VCaP (cell line): ENCODE measurements around the gene ADH5.

Experiments
- H3K27ac ChIP-seq: fragments of 450-650 bp; 2 replicates; pipeline ENCODE4 v1.5.1; 2017
- TF ChIP-seq, protein P1 (sequence below): fragments of 450-650 bp; conservative IDR thresholded peaks from 2 replicates; pipeline ENCODE4 v1.5.1; 2017; ENCODE audit warnings: mild to moderate bottlenecking, moderate library complexity

The ADH5 gene

GRCh38 chr4:99047710-99048109 is 40.9 kb downstream of the ADH5 start:
- TF ChIP-seq, protein P1, sequence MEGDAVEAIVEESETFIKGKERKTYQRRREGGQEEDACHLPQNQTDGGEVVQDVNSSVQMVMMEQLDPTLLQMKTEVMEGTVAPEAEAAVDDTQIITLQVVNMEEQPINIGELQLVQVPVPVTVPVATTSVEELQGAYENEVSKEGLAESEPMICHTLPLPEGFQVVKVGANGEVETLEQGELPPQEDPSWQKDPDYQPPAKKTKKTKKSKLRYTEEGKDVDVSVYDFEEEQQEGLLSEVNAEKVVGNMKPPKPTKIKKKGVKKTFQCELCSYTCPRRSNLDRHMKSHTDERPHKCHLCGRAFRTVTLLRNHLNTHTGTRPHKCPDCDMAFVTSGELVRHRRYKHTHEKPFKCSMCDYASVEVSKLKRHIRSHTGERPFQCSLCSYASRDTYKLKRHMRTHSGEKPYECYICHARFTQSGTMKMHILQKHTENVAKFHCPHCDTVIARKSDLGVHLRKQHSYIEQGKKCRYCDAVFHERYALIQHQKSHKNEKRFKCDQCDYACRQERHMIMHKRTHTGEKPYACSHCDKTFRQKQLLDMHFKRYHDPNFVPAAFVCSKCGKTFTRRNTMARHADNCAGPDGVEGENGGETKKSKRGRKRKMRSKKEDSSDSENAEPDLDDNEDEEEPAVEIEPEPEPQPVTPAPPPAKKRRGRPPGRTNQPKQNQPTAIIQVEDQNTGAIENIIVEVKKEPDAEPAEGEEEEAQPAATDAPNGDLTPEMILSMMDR: no peak
- no peak overlapping the region for H3K27ac ChIP-seq

DNA sequence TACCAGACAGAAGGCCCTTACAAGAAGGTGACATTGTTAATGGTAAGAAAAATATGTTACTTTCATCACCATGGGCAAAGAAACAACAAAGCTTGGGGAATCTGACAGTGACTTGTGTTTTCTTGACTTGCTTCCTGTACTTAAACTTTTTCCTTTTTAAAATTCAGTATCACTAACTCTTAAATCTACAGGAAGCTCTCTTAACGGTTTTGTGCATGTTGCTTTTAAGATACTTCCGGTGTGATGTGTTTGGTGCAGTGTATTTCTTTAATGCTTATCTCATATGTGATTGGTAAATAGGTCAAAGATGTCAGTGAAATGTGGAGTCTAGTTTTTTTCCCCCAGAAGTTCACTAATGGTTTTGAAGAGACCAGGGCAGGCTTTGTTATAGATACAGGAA is 45.2 kb downstream of the ADH5 start:
- TF ChIP-seq, protein P1: no peak
- H3K27ac ChIP-seq: no peak overlapping the region

DNA sequence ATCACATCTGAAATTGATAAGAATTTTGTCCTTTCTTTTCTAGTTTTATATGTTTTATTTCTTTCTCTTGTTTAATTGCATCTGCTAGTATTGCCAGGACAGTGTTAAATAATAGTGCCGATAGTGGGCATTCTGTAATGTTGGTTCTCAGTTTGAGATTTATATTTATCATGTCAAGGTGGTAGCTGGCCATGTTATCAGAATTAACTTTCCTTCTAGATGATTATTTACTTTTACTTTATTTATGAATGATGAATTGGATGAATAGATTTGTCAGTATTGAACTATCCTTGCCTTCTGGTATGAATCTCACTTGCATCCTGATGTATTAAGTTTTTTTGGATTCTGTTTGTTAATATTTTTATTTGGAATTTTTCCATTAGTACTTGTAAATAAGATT is 50.4 kb downstream of the ADH5 start:
- TF ChIP-seq, protein P1: no peak
- H3K27ac ChIP-seq: no peak overlapping the region

DNA sequence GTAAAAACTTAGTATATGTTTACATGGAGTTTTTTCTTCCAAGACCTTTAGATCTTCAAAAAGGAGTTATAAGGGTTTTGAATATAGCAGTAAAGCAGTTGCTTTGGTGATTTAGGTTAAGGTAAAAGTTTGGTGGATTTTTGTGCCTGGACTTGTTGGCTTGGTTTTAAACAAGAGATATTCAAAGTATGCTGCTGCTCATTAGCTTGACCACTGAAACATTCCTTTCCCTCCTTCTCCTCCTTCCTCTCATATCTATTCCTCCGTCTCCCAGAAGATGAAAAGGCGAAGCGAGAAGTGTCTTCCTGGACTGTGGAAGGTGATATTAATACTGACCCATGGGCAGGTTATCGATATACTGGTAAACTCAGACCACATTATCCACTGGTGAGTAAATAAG is 54.6 kb downstream of the ADH5 start:
- H3K27ac ChIP-seq: no peak overlapping the region

DNA sequence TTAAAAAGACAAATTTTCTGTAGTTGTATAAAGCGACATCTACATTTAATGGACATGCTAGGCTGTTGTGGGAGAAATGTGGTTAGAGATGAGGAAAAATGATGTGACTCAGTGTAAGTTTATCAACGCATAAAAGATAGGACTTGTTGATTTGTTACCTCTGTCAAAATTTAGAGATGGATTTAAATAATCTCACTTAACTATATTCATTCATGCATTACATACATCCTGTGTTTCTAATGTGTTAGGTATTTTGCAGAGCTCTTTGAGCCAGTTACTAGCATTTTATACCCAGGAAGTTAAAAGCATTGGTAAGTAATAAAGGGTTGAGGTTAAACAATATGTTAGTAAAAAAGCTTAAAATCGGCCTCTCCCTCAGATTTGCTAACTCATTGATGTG is 58.7 kb downstream of the ADH5 start:
- H3K27ac ChIP-seq: no peak overlapping the region

More for the DNA sequence above, 54.6 kb downstream of the ADH5 start:
- TF ChIP-seq, protein P1: no peak

DNA sequence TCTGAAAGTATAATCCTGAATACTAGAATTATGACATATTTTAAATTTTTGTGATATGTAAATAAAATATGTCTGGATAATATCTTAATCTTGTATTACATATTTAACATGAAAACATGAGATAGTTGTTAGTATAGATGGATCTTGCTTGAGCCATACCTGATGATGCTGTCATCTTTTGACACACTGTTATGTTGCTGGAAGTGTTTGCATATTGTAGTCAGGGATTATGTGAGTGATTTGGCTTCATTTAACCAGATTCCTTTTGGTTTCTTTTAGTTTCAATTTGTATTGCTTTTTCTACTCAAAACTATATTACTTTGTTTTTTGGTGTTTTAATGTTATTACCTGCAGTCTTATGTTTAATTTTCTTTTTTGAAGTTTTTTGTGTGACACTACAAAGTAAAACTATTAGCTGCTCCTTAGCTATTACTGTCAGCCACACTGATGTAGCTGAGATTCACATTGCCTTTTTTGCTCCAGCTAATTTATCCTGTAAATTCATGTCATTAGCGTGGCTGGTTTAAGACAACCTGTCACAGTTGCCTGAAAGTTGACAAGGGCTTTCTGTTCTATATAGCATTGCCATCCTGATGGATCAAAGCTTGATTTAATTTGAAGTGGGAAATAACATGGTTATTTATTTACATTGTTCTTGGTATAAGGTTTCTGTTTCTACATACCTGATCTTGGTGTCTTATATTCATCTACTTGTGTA is 59.4 kb downstream of the ADH5 start:
- TF ChIP-seq, protein P1: no peak
- H3K27ac ChIP-seq: no peak overlapping the region

More for the DNA sequence above, 58.7 kb downstream of the ADH5 start:
- TF ChIP-seq, protein P1: no peak

GRCh38 chr4:99028187-99028586 is 60.4 kb downstream of the ADH5 start:
- no peak overlapping the region for H3K27ac ChIP-seq
- TF ChIP-seq, protein P1: no peak
